ENCODE measurements around the gene RFX2. TPM values are rescaled to one million over a fixed set of nuclear protein-coding genes. Genes with fewer than 3 reads are reported as not detected.

The RFX2 gene
- total and polyA plus RNA-seq, 9 of the 15 experiments (the other 6 are each of a cell fraction or from before 2014, with no cell fraction given): 3.6 to 18.7 (median 8.7) TPM

DNA sequence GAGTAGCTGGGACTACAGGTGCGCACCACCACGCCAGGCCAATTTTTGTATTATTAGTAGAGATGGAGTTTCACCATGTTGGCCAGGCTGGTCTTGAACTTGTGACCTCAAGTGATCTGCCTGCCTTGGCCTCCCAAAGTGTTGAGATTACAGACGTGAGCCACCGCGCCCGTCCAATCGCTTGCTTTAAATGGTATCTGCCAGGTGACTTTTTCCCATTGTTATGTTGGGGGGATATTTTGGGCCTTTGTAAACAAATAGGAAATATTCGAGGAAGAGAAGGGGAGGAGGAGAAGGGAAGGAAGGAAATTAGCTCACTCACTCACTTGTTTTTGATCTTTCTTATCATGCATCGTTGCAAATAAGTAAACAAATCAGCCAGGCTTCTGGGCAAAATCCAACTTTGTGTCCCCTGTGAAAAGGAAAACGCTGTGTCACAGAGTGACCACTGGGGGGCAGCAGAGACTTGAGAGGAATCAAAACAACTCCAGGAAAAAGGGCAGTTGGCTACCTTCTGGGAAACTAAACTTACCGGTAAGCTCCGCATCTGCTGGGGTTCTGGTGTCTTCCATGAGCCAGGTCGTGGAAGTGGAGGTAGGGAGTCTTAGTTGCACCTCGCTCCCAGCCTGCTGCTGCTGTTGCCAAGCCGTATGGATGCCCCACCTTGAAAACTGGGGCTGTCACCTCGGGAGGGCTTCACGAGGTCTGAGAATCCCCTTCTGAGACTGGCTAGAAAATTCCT, 123.1 kb downstream of the RFX2 start (continued):
- TF ChIP-seq, protein P1, sequence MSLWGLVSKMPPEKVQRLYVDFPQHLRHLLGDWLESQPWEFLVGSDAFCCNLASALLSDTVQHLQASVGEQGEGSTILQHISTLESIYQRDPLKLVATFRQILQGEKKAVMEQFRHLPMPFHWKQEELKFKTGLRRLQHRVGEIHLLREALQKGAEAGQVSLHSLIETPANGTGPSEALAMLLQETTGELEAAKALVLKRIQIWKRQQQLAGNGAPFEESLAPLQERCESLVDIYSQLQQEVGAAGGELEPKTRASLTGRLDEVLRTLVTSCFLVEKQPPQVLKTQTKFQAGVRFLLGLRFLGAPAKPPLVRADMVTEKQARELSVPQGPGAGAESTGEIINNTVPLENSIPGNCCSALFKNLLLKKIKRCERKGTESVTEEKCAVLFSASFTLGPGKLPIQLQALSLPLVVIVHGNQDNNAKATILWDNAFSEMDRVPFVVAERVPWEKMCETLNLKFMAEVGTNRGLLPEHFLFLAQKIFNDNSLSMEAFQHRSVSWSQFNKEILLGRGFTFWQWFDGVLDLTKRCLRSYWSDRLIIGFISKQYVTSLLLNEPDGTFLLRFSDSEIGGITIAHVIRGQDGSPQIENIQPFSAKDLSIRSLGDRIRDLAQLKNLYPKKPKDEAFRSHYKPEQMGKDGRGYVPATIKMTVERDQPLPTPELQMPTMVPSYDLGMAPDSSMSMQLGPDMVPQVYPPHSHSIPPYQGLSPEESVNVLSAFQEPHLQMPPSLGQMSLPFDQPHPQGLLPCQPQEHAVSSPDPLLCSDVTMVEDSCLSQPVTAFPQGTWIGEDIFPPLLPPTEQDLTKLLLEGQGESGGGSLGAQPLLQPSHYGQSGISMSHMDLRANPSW (CRISPR knock-in tag; IDR thresholded peaks at IDR 0.05): no peak
- peak; percentile 16; the same call in 1 of the 2 replicates for TF ChIP-seq C11orf30 (IDR thresholded peaks at IDR 0.05; ENCODE audit: low read depth)
- TF ChIP-seq PHB (CRISPR knock-in tag; IDR thresholded peaks at IDR 0.05): no peak
- no peak for TF ChIP-seq ETV5 (CRISPR knock-in tag; IDR thresholded peaks at IDR 0.05; ENCODE audit: low read depth)
- TF ChIP-seq RCOR1 (IDR thresholded peaks at IDR 0.05; ENCODE audit: borderline replicate concordance in 1 of 2, low read depth in 2 of 2, low read length in 2 of 2): peak in 1 of 2 experiments; percentile 27; a peak in 1 of 4 replicates
- TF ChIP-seq RAD21 (CRISPR knock-in tag; conservative IDR thresholded peaks at IDR 0.05 in 1 of 2, IDR thresholded peaks at IDR 0.05 in 1 of 2): peak; percentile 69 to 81
- no peak for TF ChIP-seq FOXJ2 (tag; IDR thresholded peaks at IDR 0.05)
- TF ChIP-seq, protein P2, sequence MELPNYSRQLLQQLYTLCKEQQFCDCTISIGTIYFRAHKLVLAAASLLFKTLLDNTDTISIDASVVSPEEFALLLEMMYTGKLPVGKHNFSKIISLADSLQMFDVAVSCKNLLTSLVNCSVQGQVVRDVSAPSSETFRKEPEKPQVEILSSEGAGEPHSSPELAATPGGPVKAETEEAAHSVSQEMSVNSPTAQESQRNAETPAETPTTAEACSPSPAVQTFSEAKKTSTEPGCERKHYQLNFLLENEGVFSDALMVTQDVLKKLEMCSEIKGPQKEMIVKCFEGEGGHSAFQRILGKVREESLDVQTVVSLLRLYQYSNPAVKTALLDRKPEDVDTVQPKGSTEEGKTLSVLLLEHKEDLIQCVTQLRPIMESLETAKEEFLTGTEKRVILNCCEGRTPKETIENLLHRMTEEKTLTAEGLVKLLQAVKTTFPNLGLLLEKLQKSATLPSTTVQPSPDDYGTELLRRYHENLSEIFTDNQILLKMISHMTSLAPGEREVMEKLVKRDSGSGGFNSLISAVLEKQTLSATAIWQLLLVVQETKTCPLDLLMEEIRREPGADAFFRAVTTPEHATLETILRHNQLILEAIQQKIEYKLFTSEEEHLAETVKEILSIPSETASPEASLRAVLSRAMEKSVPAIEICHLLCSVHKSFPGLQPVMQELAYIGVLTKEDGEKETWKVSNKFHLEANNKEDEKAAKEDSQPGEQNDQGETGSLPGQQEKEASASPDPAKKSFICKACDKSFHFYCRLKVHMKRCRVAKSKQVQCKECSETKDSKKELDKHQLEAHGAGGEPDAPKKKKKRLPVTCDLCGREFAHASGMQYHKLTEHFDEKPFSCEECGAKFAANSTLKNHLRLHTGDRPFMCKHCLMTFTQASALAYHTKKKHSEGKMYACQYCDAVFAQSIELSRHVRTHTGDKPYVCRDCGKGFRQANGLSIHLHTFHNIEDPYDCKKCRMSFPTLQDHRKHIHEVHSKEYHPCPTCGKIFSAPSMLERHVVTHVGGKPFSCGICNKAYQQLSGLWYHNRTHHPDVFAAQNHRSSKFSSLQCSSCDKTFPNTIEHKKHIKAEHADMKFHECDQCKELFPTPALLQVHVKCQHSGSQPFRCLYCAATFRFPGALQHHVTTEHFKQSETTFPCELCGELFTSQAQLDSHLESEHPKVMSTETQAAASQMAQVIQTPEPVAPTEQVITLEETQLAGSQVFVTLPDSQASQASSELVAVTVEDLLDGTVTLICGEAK (IDR thresholded peaks at IDR 0.05): 0 out of 2 replicates have a peak, but pooled peaks have one; percentile 15
- TF ChIP-seq, protein P2 (CRISPR knock-in tag; IDR thresholded peaks at IDR 0.05): no peak
- TF ChIP-seq, protein P3, sequence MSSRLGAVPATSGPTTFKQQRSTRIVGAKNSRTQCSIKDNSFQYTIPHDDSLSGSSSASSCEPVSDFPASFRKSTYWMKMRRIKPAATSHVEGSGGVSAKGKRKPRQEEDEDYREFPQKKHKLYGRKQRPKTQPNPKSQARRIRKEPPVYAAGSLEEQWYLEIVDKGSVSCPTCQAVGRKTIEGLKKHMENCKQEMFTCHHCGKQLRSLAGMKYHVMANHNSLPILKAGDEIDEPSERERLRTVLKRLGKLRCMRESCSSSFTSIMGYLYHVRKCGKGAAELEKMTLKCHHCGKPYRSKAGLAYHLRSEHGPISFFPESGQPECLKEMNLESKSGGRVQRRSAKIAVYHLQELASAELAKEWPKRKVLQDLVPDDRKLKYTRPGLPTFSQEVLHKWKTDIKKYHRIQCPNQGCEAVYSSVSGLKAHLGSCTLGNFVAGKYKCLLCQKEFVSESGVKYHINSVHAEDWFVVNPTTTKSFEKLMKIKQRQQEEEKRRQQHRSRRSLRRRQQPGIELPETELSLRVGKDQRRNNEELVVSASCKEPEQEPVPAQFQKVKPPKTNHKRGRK (tag; IDR thresholded peaks at IDR 0.05): no peak
- TF ChIP-seq MAZ (CRISPR knock-in tag; conservative IDR thresholded peaks at IDR 0.05 in 1 of 2, IDR thresholded peaks at IDR 0.05 in 1 of 2): peak; percentile 28 to 42; a peak in 1 of 4 replicates
- TF ChIP-seq CREM (IDR thresholded peaks at IDR 0.05; ENCODE audit: low read depth): 0 out of 2 replicates have a peak, but pooled peaks have one; percentile 25
- peak; percentile 48; the same call in 1 of the 2 replicates for TF ChIP-seq SMC3 (conservative IDR thresholded peaks at IDR 0.05; ENCODE audit: insufficient read depth, low read depth, low read length)
